RWPE2 (cell line): ENCODE results near the gene KRTAP29-1.

Experiments
- ATAC-seq: fragments of 200-7000 bp; cut with Tn5 transposase; 3 replicates; pipeline ENCODE4 v1.9.1; 2021; ENCODE audit warnings: low read depth
- DNase-seq: peaks from one replicate; pipeline ENCODE4 v3.0.0-alpha.2; 2020; ENCODE audit warnings: low spot score
- H3K27ac ChIP-seq: fragments of 450-650 bp; 2 replicates; pipeline ENCODE4 v1.5.1; 2017; ENCODE audit warnings: mild to moderate bottlenecking; ENCODE audit not compliant: poor library complexity, severe bottlenecking
- H3K27me3 ChIP-seq: fragments of 250-450 bp; sonication (Bioruptor Pico); 2 replicates; pipeline ENCODE4 v1.5.1; 2021; ENCODE audit warnings: mild to moderate bottlenecking, moderate library complexity; ENCODE audit not compliant: insufficient read depth, poor library complexity, severe bottlenecking
- H3K36me3 ChIP-seq: fragments of 250-450 bp; sonication (Bioruptor Pico); 2 replicates; pipeline ENCODE4 v1.5.1; 2020; ENCODE audit warnings: low read depth, mild to moderate bottlenecking, moderate library complexity
- H3K4me1 ChIP-seq: fragments of 250-450 bp; sonication (Bioruptor Pico); 2 replicates; pipeline ENCODE4 v1.5.1; 2021; ENCODE audit warnings: mild to moderate bottlenecking, moderate library complexity; ENCODE audit not compliant: insufficient read depth, poor library complexity, severe bottlenecking
- H3K4me3 ChIP-seq: fragments of 250-450 bp; sonication (Bioruptor Pico); 2 replicates; pipeline ENCODE4 v1.5.1; 2021; ENCODE audit warnings: mild to moderate bottlenecking, moderate library complexity; ENCODE audit not compliant: severe bottlenecking
- H3K9me3 ChIP-seq: fragments of 250-450 bp; sonication (Bioruptor Pico); 2 replicates; pipeline ENCODE4 v1.5.1; 2021; ENCODE audit warnings: mild to moderate bottlenecking, moderate library complexity; ENCODE audit not compliant: severe bottlenecking
- CTCF ChIP-seq: fragments of 450-650 bp; IDR thresholded peaks from one replicate; pipeline ENCODE4 v1.5.1; 2017; ENCODE audit warnings: mild to moderate bottlenecking, moderate library complexity; ENCODE audit not compliant: poor library complexity, severe bottlenecking

KRTAP29-1 gene

DNA sequence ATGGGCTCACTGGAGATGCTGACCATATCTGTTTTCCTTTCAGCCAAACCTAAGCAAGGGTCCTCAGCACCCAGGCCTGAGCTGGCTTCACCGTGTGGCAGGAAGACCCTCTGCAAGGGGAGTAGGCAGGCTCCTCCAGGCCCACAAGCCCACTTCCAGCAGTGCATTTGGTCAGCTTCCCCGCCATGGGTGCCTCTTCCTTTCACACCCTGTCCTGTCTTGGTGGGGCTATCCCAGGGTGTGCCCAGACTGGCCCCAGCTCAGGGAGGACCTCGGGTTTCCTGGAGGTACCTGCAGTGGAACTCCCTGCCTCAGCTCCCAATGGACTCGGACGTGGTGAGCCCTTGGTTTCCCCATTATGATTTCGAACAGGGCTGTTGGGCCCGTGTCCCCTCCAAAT is 25.6 kb upstream of the KRTAP29-1 start:
- Histone ChIP-seq H3K9me3 (no peaks in the 10 kb centered on the region), H3K27me3 (no peaks in the 10 kb centered on the region), H3K4me1 (no peaks in the 10 kb centered on the region), H3K36me3 (no peaks in the 10 kb centered on the region), H3K27ac (no peak overlapping the region), H3K4me3 (no peak overlapping the region)
- no peak for TF ChIP-seq CTCF
- no peak for DNase-seq
- no peak for ATAC-seq

GRCh38 chr17:41327411-41328120 is 24.9 kb upstream of the KRTAP29-1 start:
- H3K36me3 ChIP-seq = no peaks in the 10 kb centered on the region

GRCh38 chr17:41326173-41327145 is 23.8 kb upstream of the KRTAP29-1 start:
- Histone ChIP-seq H3K4me1 (no peaks in the 10 kb centered on the region), H3K4me3 (no peak overlapping the region), H3K9me3 (no peaks in the 10 kb centered on the region), H3K27me3 (no peaks in the 10 kb centered on the region), H3K36me3 (no peaks in the 10 kb centered on the region), H3K27ac (no peak overlapping the region)
- no peak for TF ChIP-seq CTCF
- no peak for DNase-seq
- no peak for ATAC-seq

More at GRCh38 chr17:41327411-41328120, 24.9 kb upstream of the KRTAP29-1 start:
- Histone ChIP-seq H3K27ac (no peak overlapping the region), H3K27me3 (no peaks in the 10 kb centered on the region), H3K9me3 (no peaks in the 10 kb centered on the region), H3K4me1 (no peaks in the 10 kb centered on the region), H3K4me3 (no peak overlapping the region)
- ATAC-seq (no peak), DNase-seq (no peak)
- TF ChIP-seq CTCF = no peak

DNA sequence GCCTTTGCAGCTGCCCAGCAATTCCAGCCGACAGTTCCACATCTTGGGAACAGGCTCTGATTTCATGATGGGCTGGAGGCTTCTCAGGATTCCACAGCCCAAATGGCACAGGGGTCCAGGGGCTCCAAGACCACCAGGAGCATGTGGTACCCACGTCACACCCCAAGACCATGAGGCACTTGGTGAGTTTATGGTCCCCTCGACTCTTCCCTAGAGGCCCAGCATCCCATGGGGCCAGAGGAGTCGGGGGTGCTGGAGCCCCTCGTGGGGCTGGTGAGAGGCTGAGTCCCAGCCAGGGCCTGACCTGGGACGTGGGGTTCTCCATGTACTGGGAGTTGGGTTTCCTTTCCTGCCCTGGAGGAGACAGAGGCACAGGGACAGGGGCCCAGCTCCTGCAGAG is 23.0 kb upstream of the KRTAP29-1 start:
- Histone ChIP-seq H3K4me3 (no peak overlapping the region), H3K27ac (no peak overlapping the region), H3K27me3 (no peaks in the 10 kb centered on the region), H3K4me1 (no peaks in the 10 kb centered on the region), H3K9me3 (no peaks in the 10 kb centered on the region), H3K36me3 (no peaks in the 10 kb centered on the region)
- ATAC-seq = no peak
- no peak for DNase-seq
- no peak for TF ChIP-seq CTCF
